ENCODE data around the gene BCL2L15.

GRCh38 chr1:113835686-113836290 lies 51.6 kb downstream of the BCL2L15 start:
- TF ChIP-seq CTCF (IDR thresholded peaks at IDR 0.05) (peak; percentile 49 to 78 (median 68)), POLR2A (IDR thresholded peaks at IDR 0.05) (no peak)
